ENCODE data around the gene PKP4. TPM values are rescaled to one million over a fixed set of nuclear protein-coding genes. Genes with fewer than 3 reads are reported as not detected.

PKP4 gene
- total RNA-seq, 1 donor from 2014 or later, result 39.4 TPM

GRCh38 chr2:158602027-158602426 is 145.3 kb downstream of the PKP4 start:
- Mint-ChIP-seq H3K27me3 (ENCODE audit: low read depth) (no peaks in the 10 kb centered on the region), H3K9me3 (ENCODE audit: low read depth) (no peaks in the 10 kb centered on the region), H3K27ac (ENCODE audit: unreplicated experiment) (no peak overlapping the region), H3K4me3 (ENCODE audit: unreplicated experiment) (no peak overlapping the region), H3K36me3 (ENCODE audit: low read depth) (peaks cover 2% of the 10 kb centered on the region), H3K4me1 (ENCODE audit: low read depth) (peaks cover 20% of the 10 kb centered on the region)
- TF ChIP-seq, protein P1, sequence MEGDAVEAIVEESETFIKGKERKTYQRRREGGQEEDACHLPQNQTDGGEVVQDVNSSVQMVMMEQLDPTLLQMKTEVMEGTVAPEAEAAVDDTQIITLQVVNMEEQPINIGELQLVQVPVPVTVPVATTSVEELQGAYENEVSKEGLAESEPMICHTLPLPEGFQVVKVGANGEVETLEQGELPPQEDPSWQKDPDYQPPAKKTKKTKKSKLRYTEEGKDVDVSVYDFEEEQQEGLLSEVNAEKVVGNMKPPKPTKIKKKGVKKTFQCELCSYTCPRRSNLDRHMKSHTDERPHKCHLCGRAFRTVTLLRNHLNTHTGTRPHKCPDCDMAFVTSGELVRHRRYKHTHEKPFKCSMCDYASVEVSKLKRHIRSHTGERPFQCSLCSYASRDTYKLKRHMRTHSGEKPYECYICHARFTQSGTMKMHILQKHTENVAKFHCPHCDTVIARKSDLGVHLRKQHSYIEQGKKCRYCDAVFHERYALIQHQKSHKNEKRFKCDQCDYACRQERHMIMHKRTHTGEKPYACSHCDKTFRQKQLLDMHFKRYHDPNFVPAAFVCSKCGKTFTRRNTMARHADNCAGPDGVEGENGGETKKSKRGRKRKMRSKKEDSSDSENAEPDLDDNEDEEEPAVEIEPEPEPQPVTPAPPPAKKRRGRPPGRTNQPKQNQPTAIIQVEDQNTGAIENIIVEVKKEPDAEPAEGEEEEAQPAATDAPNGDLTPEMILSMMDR (IDR thresholded peaks at IDR 0.05), result no peak
- no peak for DNase-seq (ENCODE audit: low spot score)

DNA sequence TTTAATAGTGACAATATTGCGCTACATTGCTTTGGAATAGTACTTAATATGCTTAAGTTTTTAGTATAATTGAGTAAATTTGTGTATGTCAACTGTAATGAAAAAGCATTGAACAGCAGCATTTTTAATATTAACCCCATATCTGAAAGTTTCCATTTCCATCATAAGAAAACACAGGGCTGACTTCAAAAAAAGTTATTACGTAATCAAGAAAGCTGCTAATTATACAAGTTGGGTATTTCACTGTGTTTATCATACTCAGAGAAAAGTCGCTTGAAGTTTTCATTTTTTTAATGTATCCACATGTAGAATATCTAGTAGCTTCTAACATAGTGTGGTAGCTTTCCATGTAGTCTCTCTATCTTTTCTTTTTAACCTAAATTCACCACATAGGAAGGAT is 146.5 kb downstream of the PKP4 start:
- Mint-ChIP-seq H3K27ac (ENCODE audit: unreplicated experiment) (no peak overlapping the region), H3K9me3 (ENCODE audit: low read depth) (no peaks in the 10 kb centered on the region), H3K4me3 (ENCODE audit: unreplicated experiment) (no peak overlapping the region), H3K4me1 (ENCODE audit: low read depth) (peaks cover 20% of the 10 kb centered on the region), H3K36me3 (ENCODE audit: low read depth) (peaks cover 2% of the 10 kb centered on the region), H3K27me3 (ENCODE audit: low read depth) (no peaks in the 10 kb centered on the region)
- TF ChIP-seq, protein P1 (IDR thresholded peaks at IDR 0.05), result no peak
- no peak for DNase-seq (ENCODE audit: low spot score)

DNA sequence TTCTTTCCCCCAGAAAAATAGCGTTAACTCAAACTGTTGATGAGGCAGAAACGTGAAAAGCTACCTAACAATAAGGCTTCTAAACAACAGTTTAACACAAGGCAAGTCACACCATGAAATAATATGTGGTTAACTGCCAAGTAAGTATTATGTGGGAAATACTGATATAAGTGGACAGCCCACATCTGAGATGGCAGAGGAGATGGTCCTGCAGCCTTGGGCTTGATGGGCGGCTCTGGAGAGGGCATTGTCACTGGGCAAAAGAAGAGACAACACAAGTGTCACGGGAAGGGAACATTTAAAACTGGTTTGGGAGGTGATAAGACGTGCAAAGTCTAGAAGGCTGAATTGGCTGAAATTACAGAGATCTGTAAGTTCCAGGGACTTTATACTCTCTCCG is 147.2 kb downstream of the PKP4 start:
- Mint-ChIP-seq H3K9me3 (ENCODE audit: low read depth) (no peaks in the 10 kb centered on the region), H3K4me3 (ENCODE audit: unreplicated experiment) (no peak overlapping the region), H3K27ac (ENCODE audit: unreplicated experiment) (no peak overlapping the region), H3K27me3 (ENCODE audit: low read depth) (no peaks in the 10 kb centered on the region), H3K4me1 (ENCODE audit: low read depth) (peaks cover 16% of the 10 kb centered on the region), H3K36me3 (ENCODE audit: low read depth) (peaks cover 2% of the 10 kb centered on the region)
- TF ChIP-seq, protein P1 (IDR thresholded peaks at IDR 0.05), result no peak
- DNase-seq (ENCODE audit: low spot score), result no peak

DNA sequence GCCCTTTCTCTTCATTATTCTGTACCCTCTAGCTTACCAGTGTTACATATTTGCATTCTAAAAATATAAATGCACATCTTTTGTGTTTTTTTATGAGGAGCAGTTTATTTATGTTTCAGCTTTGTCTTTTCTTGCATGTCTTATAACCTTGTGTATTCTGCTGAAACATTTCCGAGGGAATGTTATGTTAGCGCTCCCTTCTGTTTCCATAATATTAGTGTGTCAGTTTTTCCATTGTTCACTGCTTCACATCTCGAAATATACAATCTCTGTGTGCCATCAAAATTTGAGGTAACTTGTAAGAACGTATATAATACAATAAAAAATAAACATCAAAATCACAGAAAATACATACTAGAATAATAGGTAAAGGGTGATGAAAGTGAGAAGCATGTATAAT is 153.3 kb downstream of the PKP4 start:
- Mint-ChIP-seq H3K36me3 (ENCODE audit: low read depth) (no peaks in the 10 kb centered on the region), H3K4me1 (ENCODE audit: low read depth) (peaks cover 4% of the 10 kb centered on the region), H3K27ac (ENCODE audit: unreplicated experiment) (no peak overlapping the region), H3K4me3 (ENCODE audit: unreplicated experiment) (no peak overlapping the region), H3K27me3 (ENCODE audit: low read depth) (no peaks in the 10 kb centered on the region), H3K9me3 (ENCODE audit: low read depth) (no peaks in the 10 kb centered on the region)
- no peak for DNase-seq (ENCODE audit: low spot score)
- TF ChIP-seq, protein P1 (IDR thresholded peaks at IDR 0.05), result peak; percentile 59

- H3K27ac Mint-ChIP-seq (ENCODE audit: unreplicated experiment), result no peak overlapping the region
- peaks cover 10% of the 10 kb centered on the region for H3K4me1 Mint-ChIP-seq (ENCODE audit: low read depth)
- H3K9me3 Mint-ChIP-seq (ENCODE audit: low read depth), result no peaks in the 10 kb centered on the region
- H3K4me3 Mint-ChIP-seq (ENCODE audit: unreplicated experiment), result no peak overlapping the region
- peaks cover 4% of the 10 kb centered on the region for H3K36me3 Mint-ChIP-seq (ENCODE audit: low read depth)
- DNase-seq (ENCODE audit: low spot score), result no peak
- no peaks in the 10 kb centered on the region for H3K27me3 Mint-ChIP-seq (ENCODE audit: low read depth)
- TF ChIP-seq, protein P1 (IDR thresholded peaks at IDR 0.05), result no peak
These were observed 159.8 kb downstream of the PKP4 start for GRCh38 chr2:158616480-158617000.
